COLO829 (cell line): ENCODE results near the gene VPS4B.
"Not testable (repeated sequence)": the region's sequence is repeated elsewhere in the genome, so short reads cannot be mapped to it uniquely, and the experiment has no call there.

ENCODE experiments used
- DNase-seq: peaks from one replicate; pipeline ENCODE4 v3.0.0; 2012; ENCODE audit warnings: low spot score

Gene VPS4B

GRCh38 chr18:63367053-63367953 is 55.0 kb downstream of the VPS4B start, which contains the start of gene KDSR:
Gene KDSR (minus strand): TSS chr18:63367206. CDS start chr18:63367118, 88 bp downstream.
- peak; percentile 91 for DNase-seq

GRCh38 chr18:63366213-63367052 is 55.8 kb downstream of the VPS4B start:
- peak; percentile 65 for DNase-seq

GRCh38 chr18:63365876-63366212 is 56.4 kb downstream of the VPS4B start:
- DNase-seq = no peak

GRCh38 chr18:63363951-63364350 is 58.3 kb downstream of the VPS4B start:
- DNase-seq = no peak

GRCh38 chr18:63363420-63363819 is 58.9 kb downstream of the VPS4B start:
- DNase-seq = not testable (repeated sequence)

- DNase-seq = no peak
Observed at GRCh38 chr18:63356272-63356896, 65.9 kb downstream of the VPS4B start.

- no peak for DNase-seq
Observed at GRCh38 chr18:63350230-63350629, 72.0 kb downstream of the VPS4B start.

- DNase-seq = no peak
Observed at GRCh38 chr18:63348508-63349136, 73.7 kb downstream of the VPS4B start.

- DNase-seq = no peak
Observed at GRCh38 chr18:63346480-63347183, 75.6 kb downstream of the VPS4B start.

GRCh38 chr18:63346031-63346430 is 76.2 kb downstream of the VPS4B start:
- DNase-seq = no peak

GRCh38 chr18:63344918-63345317 is 77.4 kb downstream of the VPS4B start:
- DNase-seq = no peak

- no peak for DNase-seq
Observed at GRCh38 chr18:63344263-63344662, 78.0 kb downstream of the VPS4B start.

- DNase-seq = no peak
Observed at GRCh38 chr18:63342206-63342605, 80.1 kb downstream of the VPS4B start.

- DNase-seq = no peak
Observed at GRCh38 chr18:63339920-63340484, 82.3 kb downstream of the VPS4B start.
